ENCODE data around the gene HDX.
A peak's percentile ranks its signal among the peaks of the same experiment; 100 is the strongest.
"Not testable (repeated sequence)": the region's sequence is repeated elsewhere in the genome, so short reads cannot be mapped to it uniquely, and the experiment has no call there.

The HDX gene

GRCh38 chrX:84501798-84502628 is at the start of gene HDX:
HDX (minus strand) TSS chrX:84502453; CDS start chrX:84475397, 27,056 bp downstream.
- DNase-seq (ENCODE audit: low read depth in 4 of 4, low spot score in 1 of 4): peak; percentile 13 to 41 (median 27)

GRCh38 chrX:84541315-84541714 is 39.1 kb upstream of the HDX start:
- not testable (repeated sequence) for DNase-seq (ENCODE audit: low read depth in 4 of 4, low spot score in 1 of 4)

- not testable (repeated sequence) for DNase-seq (ENCODE audit: low read depth in 4 of 4, low spot score in 1 of 4)
These were observed 35.4 kb upstream of the HDX start for GRCh38 chrX:84537627-84538026.

- DNase-seq (ENCODE audit: low read depth in 4 of 4, low spot score in 1 of 4): no peak
These were observed 13.8 kb downstream of the HDX start for GRCh38 chrX:84488426-84488825.

- no peak for DNase-seq (ENCODE audit: low read depth in 4 of 4, low spot score in 1 of 4)
These were observed 14.6 kb downstream of the HDX start for GRCh38 chrX:84487365-84488353.

GRCh38 chrX:84479086-84479485 is 23.2 kb downstream of the HDX start:
- no peak for DNase-seq (ENCODE audit: low read depth in 4 of 4, low spot score in 1 of 4)

- DNase-seq (ENCODE audit: low read depth in 4 of 4, low spot score in 1 of 4): no peak
These were observed 25.1 kb downstream of the HDX start for GRCh38 chrX:84477114-84477513.

- DNase-seq (ENCODE audit: low read depth in 4 of 4, low spot score in 1 of 4): no peak
These were observed 26.7 kb downstream of the HDX start for GRCh38 chrX:84475596-84475995.

GRCh38 chrX:84475101-84475500 is 27.2 kb downstream of the HDX start:
- no peak for DNase-seq (ENCODE audit: low read depth in 4 of 4, low spot score in 1 of 4)

GRCh38 chrX:84469226-84469625 is 33.0 kb downstream of the HDX start:
- DNase-seq (ENCODE audit: low read depth in 4 of 4, low spot score in 1 of 4): no peak

GRCh38 chrX:84467898-84468297 is 34.4 kb downstream of the HDX start:
- no peak for DNase-seq (ENCODE audit: low read depth in 4 of 4, low spot score in 1 of 4)

- no peak for DNase-seq (ENCODE audit: low read depth in 4 of 4, low spot score in 1 of 4)
These were observed 48.7 kb downstream of the HDX start for GRCh38 chrX:84453351-84454246.

GRCh38 chrX:84441143-84441542 is 61.1 kb downstream of the HDX start:
- no peak for DNase-seq (ENCODE audit: low read depth in 4 of 4, low spot score in 1 of 4)

GRCh38 chrX:84415140-84415539 is 87.1 kb downstream of the HDX start:
- no peak for DNase-seq (ENCODE audit: low read depth in 4 of 4, low spot score in 1 of 4)

- DNase-seq (ENCODE audit: low read depth in 4 of 4, low spot score in 1 of 4): no peak
These were observed 138.6 kb downstream of the HDX start for GRCh38 chrX:84363663-84364062.

- DNase-seq (ENCODE audit: low read depth in 4 of 4, low spot score in 1 of 4): no peak
These were observed 139.2 kb downstream of the HDX start for GRCh38 chrX:84363051-84363450.

GRCh38 chrX:84362184-84362838 is 139.9 kb downstream of the HDX start:
- no peak for DNase-seq (ENCODE audit: low read depth in 4 of 4, low spot score in 1 of 4)

GRCh38 chrX:84358271-84358670 is 144.0 kb downstream of the HDX start:
- no peak for DNase-seq (ENCODE audit: low read depth in 4 of 4, low spot score in 1 of 4)

- no peak for DNase-seq (ENCODE audit: low read depth in 4 of 4, low spot score in 1 of 4)
These were observed 145.0 kb downstream of the HDX start for GRCh38 chrX:84357296-84357695.

- no peak for DNase-seq (ENCODE audit: low read depth in 4 of 4, low spot score in 1 of 4)
These were observed 161.3 kb downstream of the HDX start for GRCh38 chrX:84340968-84341367.
